Measurements from ENCODE around the gene DPEP1.

DNA sequence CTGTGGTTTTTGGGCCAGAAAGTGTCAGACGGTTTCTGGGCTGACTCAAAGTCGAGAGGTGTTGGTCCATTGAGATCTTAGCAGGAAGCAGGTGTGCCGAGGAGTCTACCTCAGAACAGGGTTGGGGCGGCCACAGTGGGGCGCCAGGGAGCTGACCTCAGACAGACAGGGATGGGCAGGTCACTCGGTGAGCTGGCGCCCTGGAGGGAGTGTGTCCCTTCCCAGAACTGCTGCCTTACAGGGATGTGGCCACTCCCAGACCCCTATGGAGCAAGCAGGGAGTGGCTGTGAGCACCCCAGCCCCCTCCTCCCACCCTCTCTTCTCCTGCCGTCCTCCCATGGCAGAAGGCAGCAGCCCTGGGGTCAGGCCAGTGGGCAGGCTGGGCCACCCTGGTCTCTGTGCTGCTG is 14.0 kb upstream of the DPEP1 start:
- TF ChIP-seq CTCF (conservative IDR thresholded peaks at IDR 0.05; ENCODE audit: low read length), result peak; percentile 52
- TF ChIP-seq EZH2phosphoT487 (IDR thresholded peaks at IDR 0.05; ENCODE audit: borderline replicate concordance), result no peak
